ENCODE data around the gene FADS2. TPM values are rescaled to one million over a fixed set of nuclear protein-coding genes. Genes with fewer than 3 reads are reported as not detected.

The FADS2 gene
- total and polyA plus RNA-seq, 2 experiments from 2014 or later = 124 to 392 TPM

- TF ChIP-seq, protein P1, sequence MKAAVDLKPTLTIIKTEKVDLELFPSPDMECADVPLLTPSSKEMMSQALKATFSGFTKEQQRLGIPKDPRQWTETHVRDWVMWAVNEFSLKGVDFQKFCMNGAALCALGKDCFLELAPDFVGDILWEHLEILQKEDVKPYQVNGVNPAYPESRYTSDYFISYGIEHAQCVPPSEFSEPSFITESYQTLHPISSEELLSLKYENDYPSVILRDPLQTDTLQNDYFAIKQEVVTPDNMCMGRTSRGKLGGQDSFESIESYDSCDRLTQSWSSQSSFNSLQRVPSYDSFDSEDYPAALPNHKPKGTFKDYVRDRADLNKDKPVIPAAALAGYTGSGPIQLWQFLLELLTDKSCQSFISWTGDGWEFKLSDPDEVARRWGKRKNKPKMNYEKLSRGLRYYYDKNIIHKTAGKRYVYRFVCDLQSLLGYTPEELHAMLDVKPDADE (IDR thresholded peaks at IDR 0.05) = no peak
- TF ChIP-seq, protein P2, sequence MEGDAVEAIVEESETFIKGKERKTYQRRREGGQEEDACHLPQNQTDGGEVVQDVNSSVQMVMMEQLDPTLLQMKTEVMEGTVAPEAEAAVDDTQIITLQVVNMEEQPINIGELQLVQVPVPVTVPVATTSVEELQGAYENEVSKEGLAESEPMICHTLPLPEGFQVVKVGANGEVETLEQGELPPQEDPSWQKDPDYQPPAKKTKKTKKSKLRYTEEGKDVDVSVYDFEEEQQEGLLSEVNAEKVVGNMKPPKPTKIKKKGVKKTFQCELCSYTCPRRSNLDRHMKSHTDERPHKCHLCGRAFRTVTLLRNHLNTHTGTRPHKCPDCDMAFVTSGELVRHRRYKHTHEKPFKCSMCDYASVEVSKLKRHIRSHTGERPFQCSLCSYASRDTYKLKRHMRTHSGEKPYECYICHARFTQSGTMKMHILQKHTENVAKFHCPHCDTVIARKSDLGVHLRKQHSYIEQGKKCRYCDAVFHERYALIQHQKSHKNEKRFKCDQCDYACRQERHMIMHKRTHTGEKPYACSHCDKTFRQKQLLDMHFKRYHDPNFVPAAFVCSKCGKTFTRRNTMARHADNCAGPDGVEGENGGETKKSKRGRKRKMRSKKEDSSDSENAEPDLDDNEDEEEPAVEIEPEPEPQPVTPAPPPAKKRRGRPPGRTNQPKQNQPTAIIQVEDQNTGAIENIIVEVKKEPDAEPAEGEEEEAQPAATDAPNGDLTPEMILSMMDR (conservative IDR thresholded peaks at IDR 0.05; ENCODE audit: low read depth in 2 of 2) = no peak
- TF ChIP-seq STAT1 (IDR thresholded peaks at IDR 0.05; ENCODE audit: unreplicated experiment) = no peak
- TF ChIP-seq EZH2 (IDR thresholded peaks at IDR 0.05; ENCODE audit: low read depth, unreplicated experiment) = no peak
- no peak for TF ChIP-seq CREB1 (CRISPR knock-in tag; IDR thresholded peaks at IDR 0.05; ENCODE audit: low read depth)
- TF ChIP-seq ZNF331 (CRISPR knock-in tag; IDR thresholded peaks at IDR 0.05; ENCODE audit: low read depth) = no peak
- no peak for TF ChIP-seq POLR2AphosphoS5 (IDR thresholded peaks at IDR 0.05; ENCODE audit: low read depth)
Measured at GRCh38 chr11:61795459-61795858, 32.6 kb upstream of the FADS2 start (continued).

DNA sequence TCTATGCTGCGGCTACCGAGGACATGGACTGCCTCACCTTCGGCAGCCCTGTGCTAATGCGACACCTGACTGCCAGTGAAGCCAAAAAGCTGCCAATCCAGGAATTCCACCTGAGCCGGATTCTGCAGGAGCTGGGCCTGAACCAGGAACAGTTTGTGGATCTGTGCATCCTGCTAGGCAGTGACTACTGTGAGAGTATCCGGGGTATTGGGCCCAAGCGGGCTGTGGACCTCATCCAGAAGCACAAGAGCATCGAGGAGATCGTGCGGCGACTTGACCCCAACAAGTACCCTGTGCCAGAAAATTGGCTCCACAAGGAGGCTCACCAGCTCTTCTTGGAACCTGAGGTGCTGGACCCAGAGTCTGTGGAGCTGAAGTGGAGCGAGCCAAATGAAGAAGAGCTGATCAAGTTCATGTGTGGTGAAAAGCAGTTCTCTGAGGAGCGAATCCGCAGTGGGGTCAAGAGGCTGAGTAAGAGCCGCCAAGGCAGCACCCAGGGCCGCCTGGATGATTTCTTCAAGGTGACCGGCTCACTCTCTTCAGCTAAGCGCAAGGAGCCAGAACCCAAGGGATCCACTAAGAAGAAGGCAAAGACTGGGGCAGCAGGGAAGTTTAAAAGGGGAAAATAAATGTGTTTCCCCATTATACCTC lies 32.1 kb upstream of the FADS2 start:
- Histone ChIP-seq H3K9me2 (ENCODE audit: insufficient read depth) (no peaks in the 10 kb centered on the region), H2AFZ (no peak overlapping the region), H4K20me1 (replicated peaks; ENCODE audit: insufficient read depth) (peaks cover 4% of the 10 kb centered on the region; the same call in 1 of the 2 replicates), H3K27me3 (ENCODE audit: insufficient read depth) (no peaks in the 10 kb centered on the region), H3K4me2 (no peak overlapping the region), H3K36me3 (ENCODE audit: insufficient read depth) (peaks cover 4% of the 10 kb centered on the region), H3K79me2 (replicated peaks; ENCODE audit: insufficient read depth) (peaks cover 47% of the 10 kb centered on the region), H3K4me1 (ENCODE audit: insufficient read depth) (0 out of 2 replicates have a peak, but pooled peaks cover 5% of the 10 kb centered on the region), H3K27ac (ENCODE audit: low read depth) (no peak overlapping the region), H3F3A (replicated peaks; ENCODE audit: low read depth) (peaks cover 27% of the 10 kb centered on the region; the same call in 1 of the 2 replicates), H3K4me3 (no peak overlapping the region)
- Mint-ChIP-seq H3K27me3 (ENCODE audit: insufficient read depth, low read depth, poor library complexity) (peaks cover 4% of the 10 kb centered on the region), H3K4me3 (no peak overlapping the region), H3K36me3 (ENCODE audit: low read depth) (peaks cover 66% of the 10 kb centered on the region), H3K9me3 (no peaks in the 10 kb centered on the region), H3K27ac (no peak overlapping the region), H3K4me1 (peaks cover 17% of the 10 kb centered on the region)
- ATAC-seq (no peak), DNase-seq (ENCODE audit: low spot score) (no peak)
- TF ChIP-seq EZH2phosphoT487 (IDR thresholded peaks at IDR 0.05; ENCODE audit: unreplicated experiment) = no peak
- TF ChIP-seq JUNB (IDR thresholded peaks at IDR 0.05; ENCODE audit: unreplicated experiment) = no peak
- no peak for TF ChIP-seq CREB1 (CRISPR knock-in tag; IDR thresholded peaks at IDR 0.05; ENCODE audit: low read depth)
- no peak for TF ChIP-seq POLR2AphosphoS5 (IDR thresholded peaks at IDR 0.05; ENCODE audit: low read depth)
- TF ChIP-seq, protein P1 (IDR thresholded peaks at IDR 0.05) = no peak
- TF ChIP-seq EZH2 (IDR thresholded peaks at IDR 0.05; ENCODE audit: low read depth, unreplicated experiment) = no peak
- no peak for TF ChIP-seq NANOG (IDR thresholded peaks at IDR 0.05; ENCODE audit: borderline replicate concordance)
- TF ChIP-seq, protein P2 (conservative IDR thresholded peaks at IDR 0.05; ENCODE audit: low read depth in 2 of 2) = no peak
- no peak for TF ChIP-seq ZNF331 (CRISPR knock-in tag; IDR thresholded peaks at IDR 0.05; ENCODE audit: low read depth)
- no peak for TF ChIP-seq ZNF114 (CRISPR knock-in tag; IDR thresholded peaks at IDR 0.05)
- TF ChIP-seq STAT1 (IDR thresholded peaks at IDR 0.05; ENCODE audit: unreplicated experiment) = no peak
- TF ChIP-seq REST (IDR thresholded peaks at IDR 0.05; ENCODE audit: unreplicated experiment) = no peak
